ENCODE results near the gene FNTB.

DNA sequence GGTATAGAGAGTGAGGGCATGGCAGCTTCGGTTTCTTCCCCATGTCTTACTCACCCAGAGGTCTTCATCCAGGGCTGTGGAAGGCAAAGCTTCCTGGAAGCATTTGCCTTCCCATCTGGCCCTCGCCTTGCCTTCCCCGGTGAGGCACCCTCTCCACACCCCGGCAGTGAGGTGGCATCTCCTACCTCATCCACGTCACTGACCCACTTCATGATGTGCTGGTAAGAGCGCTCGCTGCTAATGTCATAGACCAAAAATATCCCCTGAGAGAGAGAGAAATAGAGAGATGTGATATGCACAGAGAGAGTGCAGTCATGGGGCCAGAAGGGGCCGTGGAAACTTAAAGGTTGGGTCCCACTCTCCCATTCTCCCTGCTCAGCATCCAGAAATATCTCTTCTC lies 35.8 kb upstream of the FNTB start:
- TF ChIP-seq, protein P1, sequence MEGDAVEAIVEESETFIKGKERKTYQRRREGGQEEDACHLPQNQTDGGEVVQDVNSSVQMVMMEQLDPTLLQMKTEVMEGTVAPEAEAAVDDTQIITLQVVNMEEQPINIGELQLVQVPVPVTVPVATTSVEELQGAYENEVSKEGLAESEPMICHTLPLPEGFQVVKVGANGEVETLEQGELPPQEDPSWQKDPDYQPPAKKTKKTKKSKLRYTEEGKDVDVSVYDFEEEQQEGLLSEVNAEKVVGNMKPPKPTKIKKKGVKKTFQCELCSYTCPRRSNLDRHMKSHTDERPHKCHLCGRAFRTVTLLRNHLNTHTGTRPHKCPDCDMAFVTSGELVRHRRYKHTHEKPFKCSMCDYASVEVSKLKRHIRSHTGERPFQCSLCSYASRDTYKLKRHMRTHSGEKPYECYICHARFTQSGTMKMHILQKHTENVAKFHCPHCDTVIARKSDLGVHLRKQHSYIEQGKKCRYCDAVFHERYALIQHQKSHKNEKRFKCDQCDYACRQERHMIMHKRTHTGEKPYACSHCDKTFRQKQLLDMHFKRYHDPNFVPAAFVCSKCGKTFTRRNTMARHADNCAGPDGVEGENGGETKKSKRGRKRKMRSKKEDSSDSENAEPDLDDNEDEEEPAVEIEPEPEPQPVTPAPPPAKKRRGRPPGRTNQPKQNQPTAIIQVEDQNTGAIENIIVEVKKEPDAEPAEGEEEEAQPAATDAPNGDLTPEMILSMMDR (IDR thresholded peaks at IDR 0.05) = no peak
- TF ChIP-seq EP300 (IDR thresholded peaks at IDR 0.05) (no peak), POLR2A (IDR thresholded peaks at IDR 0.05) (no peak)

All from suprapubic skin (tissue), 3 donors.